Adrenal gland (tissue), 12 donors: ENCODE results near the gene IGFN1. TPM values are rescaled to one million over a fixed set of nuclear protein-coding genes. Genes with fewer than 3 reads are reported as not detected.

Experiments used
- DNase-seq, 7 donors: peaks; one replicate each; pipeline ENCODE4 v3.0.0-alpha.2; 2019 to 2020
- H3K27ac ChIP-seq, 5 donors: fragments of 200-600 bp; sonication (generic) in 4 of 5; 1 replicate in 3 of 5; 2 replicates in 2 of 5; pipeline versions ENCODE4 v1.5.1 to v1.8.0; 2016 to 2020; ENCODE audit warnings: mild to moderate bottlenecking in 1 of 5
- H3K27me3 ChIP-seq: fragments of 200-600 bp; 2 replicates; pipeline ENCODE4 v1.8.0; 2021
- H3K36me3 ChIP-seq, 2 donors: fragments of 200-600 bp; replicated peaks in 1 of 2; 1 replicate in 1 of 2; 2 replicates in 1 of 2; pipeline versions ENCODE4 v1.5.1 to v1.8.0; 2018 to 2022
- H3K4me1 ChIP-seq, 2 donors: fragments of 200-600 bp; replicated peaks in 1 of 2; 1 replicate in 1 of 2; 2 replicates in 1 of 2; pipeline versions ENCODE4 v1.5.1 to v1.8.0; 2018 to 2021
- H3K4me3 ChIP-seq, 4 donors: fragments of 200-600 bp; sonication (generic) in 3 of 4; one replicate each; pipeline ENCODE4 v1.5.1; 2016 to 2018
- H3K9me3 ChIP-seq, 3 donors: fragments of 200-600 bp; sonication (generic) in 1 of 3; replicated peaks in 1 of 3; 1 replicate in 2 of 3; 2 replicates in 1 of 3; pipeline versions ENCODE4 v1.5.1 to v1.8.0; 2016 to 2021
- CTCF ChIP-seq, 6 experiments: fragments of 450-650 bp in 4 of 6; fragments of 200-600 bp in 2 of 6; sonication (generic) in 1 of 6; IDR thresholded peaks; 1 replicate in 5 of 6; 2 replicates in 1 of 6; pipeline versions ENCODE4 v1.5.1 to v1.8.0; 2016 to 2021; ENCODE audit warnings: antibody characterized with exemption in 6 of 6, mild to moderate bottlenecking in 2 of 6, moderate library complexity in 1 of 6
- POLR2A ChIP-seq, 2 donors: fragments of 450-650 bp; IDR thresholded peaks; one replicate each; pipeline ENCODE4 v1.6.1; 2017; ENCODE audit warnings: antibody characterized with exemption in 2 of 2, mild to moderate bottlenecking in 2 of 2, moderate library complexity in 1 of 2
- WGBS, 4 donors: extraction: QIAGEN DNeasy Blood & Tissue Kit in 2 of 4; methylation state at CpG; one replicate each; pipeline versions ENCODE4 v1.1.5 to v1.1.7; 2013 to 2017; 5-methylcytosine and 5-hydroxymethylcytosine counted together
- intact Hi-C, 2 donors: fragments of 100-400 bp; cut with DNase I; formaldehyde crosslinking; loops; one replicate each; pipeline versions ENCODE4 v1.14.1 to v1.15.0; 2022 to 2023
- polyA plus RNA-seq, 3 donors: library from polyadenylated mRNA; stranded (reverse); fragments of 200-250 nt in 2 of 3; fragments of 350-450 nt in 1 of 3; fragmentation: Illumina TruSeq in 1 of 3; extraction: RNeasy Lipid Tissue Mini Kit (QIAGEN cat#74804) in 1 of 3; gene quantifications; one replicate each; pipeline ENCODE4 v1.2.3, GENCODE V29; 2013 to 2014
- total RNA-seq, 9 donors: library from RNA; depleted of rRNA in 4 of 9; stranded (reverse); fragments of >200 nt in 4 of 9; fragments of 120-200 nt in 1 of 9; fragmentation: NEBNext Ultra II Directional in 1 of 9; extraction: Animal tissue kit (Norgen Biotek cat#: 25700) in 1 of 9; gene quantifications; one replicate each; pipeline versions ENCODE4 v1.1.0 to v1.2.4, GENCODE V29; 2013 to 2023
- donor health status: healthy with polysubstance abuse.
- donor health status: Bipolar disorder and iron deficiency.
- donor health status: DM: yes; HTN: yes; CAD: no.
- donor health status: DM: no; HTN: no; CAD: no.
- donor health status: DM: no; HTN: no; CAD: no.
- donor health status: DM: yes; HTN: yes; CAD: no.

Gene IGFN1
- total and polyA plus RNA-seq, 12 donors: 0.09 to 3.0 (median 0.28) TPM; not detected in 3

- no peaks in the 10 kb centered on the region for H3K36me3 ChIP-seq
- TF ChIP-seq CTCF (IDR thresholded peaks at IDR 0.05) (no peak), POLR2A (IDR thresholded peaks at IDR 0.05) (no peak)
- no peaks in the 10 kb centered on the region for H3K9me3 ChIP-seq
- peaks cover 18% of the 10 kb centered on the region for H3K27me3 ChIP-seq
- H3K27ac ChIP-seq: no peak overlapping the region
- no peak for DNase-seq
- intact Hi-C loops: no loop called here
- no peak overlapping the region for H3K4me3 ChIP-seq
- 13 to 31% (median 25%) methylated on average over 6 to 11 of the region's 11 CpGs for WGBS, 4 donors
- H3K4me1 ChIP-seq: no peaks in the 10 kb centered on the region
Measured at GRCh38 chr1:201260236-201260590, 69.6 kb downstream of the IGFN1 start.

GRCh38 chr1:201260648-201261311 lies 70.2 kb downstream of the IGFN1 start:
- Histone ChIP-seq H3K27me3 (peaks cover 18% of the 10 kb centered on the region), H3K4me1 (no peaks in the 10 kb centered on the region), H3K9me3 (no peaks in the 10 kb centered on the region), H3K4me3 (no peak overlapping the region), H3K27ac (no peak overlapping the region), H3K36me3 (no peaks in the 10 kb centered on the region)
- TF ChIP-seq CTCF (IDR thresholded peaks at IDR 0.05) (no peak), POLR2A (IDR thresholded peaks at IDR 0.05) (no peak)
- intact Hi-C loops: no loop called here
- DNase-seq: peak in 1 of 7 donors; percentile 29
- WGBS, 4 donors: 87 to 94% (median 91%) methylated on average over 6 to 8 of the region's 8 CpGs

GRCh38 chr1:201261771-201262547 lies 71.3 kb downstream of the IGFN1 start:
- TF ChIP-seq POLR2A (IDR thresholded peaks at IDR 0.05) (no peak), CTCF (IDR thresholded peaks at IDR 0.05) (no peak)
- Histone ChIP-seq H3K27ac (no peak overlapping the region), H3K4me3 (no peak overlapping the region), H3K9me3 (no peaks in the 10 kb centered on the region), H3K36me3 (no peaks in the 10 kb centered on the region), H3K27me3 (peaks cover 18% of the 10 kb centered on the region), H3K4me1 (no peaks in the 10 kb centered on the region)
- intact Hi-C loops: no loop called here
- no peak for DNase-seq
- WGBS, 4 donors: 83 to 92% (median 88%) methylated on average over 7 to 8 of the region's 8 CpGs

GRCh38 chr1:201262963-201263608 lies 72.5 kb downstream of the IGFN1 start:
- no peak for TF ChIP-seq CTCF (IDR thresholded peaks at IDR 0.05)
- no peak for TF ChIP-seq POLR2A (IDR thresholded peaks at IDR 0.05)
- 74 to 86% (median 83%) methylated on average over 7 of the region's 7 CpGs for whole genome bisulfite sequencing, 4 donors
- no peaks in the 10 kb centered on the region for H3K4me1 ChIP-seq
- no peaks in the 10 kb centered on the region for H3K9me3 ChIP-seq
- H3K4me3 ChIP-seq: no peak overlapping the region
- intact Hi-C loops: no loop called here
- DNase-seq: peak in 1 of 7 donors; percentile 34
- no peaks in the 10 kb centered on the region for H3K36me3 ChIP-seq
- H3K27ac ChIP-seq: no peak overlapping the region
- peaks cover 18% of the 10 kb centered on the region for H3K27me3 ChIP-seq
